Pulmonary artery endothelial cell (primary cell): ENCODE data around the gene SKIL. TPM values are rescaled to one million over a fixed set of nuclear protein-coding genes. Genes with fewer than 3 reads are reported as not detected.

ENCODE experiments used
- DNase-seq: peaks from one replicate; pipeline ENCODE4 v3.0.0-alpha.2; 2011; ENCODE audit warnings: low read depth, low spot score
- total RNA-seq: library from RNA; depleted of rRNA; stranded (reverse); fragments of >200 nt; gene quantifications from 2 replicates; pipeline ENCODE4 v1.2.3, GENCODE V29; 2014

SKIL gene
- total RNA-seq, 1 donor from 2014 or later: 103 TPM

GRCh38 chr3:170350515-170351413, 6.8 kb upstream of the SKIL start:
- no peak for DNase-seq

GRCh38 chr3:170352936-170353335, 4.6 kb upstream of the SKIL start:
- DNase-seq: no peak

- no peak for DNase-seq
These were observed 4.0 kb upstream of the SKIL start for GRCh38 chr3:170353485-170353884.

- DNase-seq: no peak
These were observed 2.8 kb upstream of the SKIL start for GRCh38 chr3:170354760-170355159.

GRCh38 chr3:170355738-170356595, 1.5 kb upstream of the SKIL start:
- DNase-seq: peak; percentile 57

GRCh38 chr3:170356596-170357175, 829 bp upstream of the SKIL start:
- peak; percentile 47 for DNase-seq

- no peak for DNase-seq
These were observed 811 bp downstream of the SKIL start for GRCh38 chr3:170358042-170359010.

GRCh38 chr3:170359178-170359704, 1.7 kb downstream of the SKIL start:
- DNase-seq: no peak

- no peak for DNase-seq
These were observed 3.0 kb downstream of the SKIL start for GRCh38 chr3:170360466-170360865.

- no peak for DNase-seq
These were observed 3.4 kb downstream of the SKIL start for GRCh38 chr3:170360916-170361315.

GRCh38 chr3:170361711-170362110, 4.2 kb downstream of the SKIL start:
- no peak for DNase-seq

- no peak for DNase-seq
These were observed 6.0 kb downstream of the SKIL start for GRCh38 chr3:170363471-170363994.

- DNase-seq: no peak
These were observed 7.5 kb downstream of the SKIL start for GRCh38 chr3:170364965-170365364.

GRCh38 chr3:170367797-170368196, 10.3 kb downstream of the SKIL start:
- no peak for DNase-seq

GRCh38 chr3:170368921-170369320, 11.4 kb downstream of the SKIL start:
- DNase-seq: no peak

GRCh38 chr3:170372190-170372879, 14.8 kb downstream of the SKIL start:
- no peak for DNase-seq

- DNase-seq: no peak
These were observed 26.1 kb downstream of the SKIL start for GRCh38 chr3:170383567-170383966.

- DNase-seq: no peak
These were observed 29.0 kb downstream of the SKIL start for GRCh38 chr3:170386468-170386867.

- DNase-seq: no peak
These were observed 30.4 kb downstream of the SKIL start for GRCh38 chr3:170387950-170388349.

GRCh38 chr3:170391108-170391507, 33.6 kb downstream of the SKIL start:
- no peak for DNase-seq
